ENCODE measurements around the gene RTKN2. TPM values are rescaled to one million over a fixed set of nuclear protein-coding genes. Genes with fewer than 3 reads are reported as not detected.

The RTKN2 gene
- total and polyA plus RNA-seq, 2 donors (not counting 1 experiment from before 2014, with no cell fraction given): 0.07 to 0.22 TPM

DNA sequence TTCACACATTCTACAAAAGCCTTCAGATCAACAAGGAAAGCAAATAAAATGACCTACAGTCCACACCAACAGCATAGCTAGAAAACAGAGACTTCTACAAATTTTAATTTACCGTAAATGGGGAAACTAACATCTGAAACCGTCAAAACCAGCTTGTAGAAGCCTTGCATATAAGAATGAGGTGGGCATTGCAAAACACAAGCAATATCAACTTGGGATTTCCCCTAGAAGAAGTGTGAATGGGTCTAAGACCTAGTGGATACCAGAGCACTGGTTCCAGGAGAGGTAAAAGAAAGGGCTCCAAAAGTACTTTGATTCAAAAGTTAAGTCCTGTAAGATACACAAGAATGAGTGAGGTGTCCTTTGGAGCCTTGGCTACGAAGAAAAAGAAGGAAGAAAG lies 18.7 kb downstream of the RTKN2 start:
- WGBS (ENCODE audit: insufficient coverage): no CpG with 5 or more reads among the region's 3 CpGs
- Histone ChIP-seq H3K4me3 (ENCODE audit: control extremely low read depth in 1 of 5, extremely low read depth in 1 of 5, insufficient read depth in 1 of 5, low read depth in 2 of 5, low read length in 4 of 5) (no peak overlapping the region), H3K36me3 (replicated peaks in 1 of 2; ENCODE audit: control extremely low read depth in 1 of 2, control insufficient read depth in 1 of 2, extremely low read depth in 1 of 2, insufficient read depth in 2 of 2, low read length in 1 of 2) (no peaks in the 10 kb centered on the region), H3K79me2 (ENCODE audit: control insufficient read depth, insufficient read depth, low read length) (no peaks in the 10 kb centered on the region), H3K27me3 (replicated peaks in 1 of 4; ENCODE audit: control extremely low read depth in 1 of 4, control insufficient read depth in 3 of 4, insufficient read depth in 4 of 4, low read length in 3 of 4) (no peaks in the 10 kb centered on the region), H4K20me1 (ENCODE audit: control insufficient read depth, insufficient read depth, low read length, poor library complexity, severe bottlenecking) (no peaks in the 10 kb centered on the region), H2AFZ (ENCODE audit: insufficient read depth, low read depth, low read length, poor library complexity, severe bottlenecking) (no peak overlapping the region), H3K9me3 (ENCODE audit: control extremely low read depth in 1 of 3, control insufficient read depth in 2 of 3, insufficient read depth in 1 of 3, low read length in 2 of 3) (no peaks in the 10 kb centered on the region), H3K27ac (ENCODE audit: low read length in 2 of 2) (no peak overlapping the region), H3K4me2 (replicated peaks; ENCODE audit: low read depth, low read length, poor library complexity, severe bottlenecking) (no peak overlapping the region), H3K9ac (ENCODE audit: low read length) (no peak overlapping the region), H3K4me1 (ENCODE audit: control insufficient read depth in 2 of 2, insufficient read depth in 2 of 2, low read length in 2 of 2) (peaks cover 6 to 7% of the 10 kb centered on the region in 2 donors)
- no peak for ATAC-seq (ENCODE audit: low read depth)
- intact Hi-C loops (cut with micrococcal nuclease): loop anchor here (10.0 kb wide), 2 partner anchors 275 to 1435 kb away; no protein-coding TSS in a partner anchor
- Mint-ChIP-seq H3K4me3 (no peak overlapping the region), H3K27ac (no peak overlapping the region), H3K4me1 (peaks cover 8% of the 10 kb centered on the region), H3K9me3 (ENCODE audit: insufficient read depth) (peaks cover 2% of the 10 kb centered on the region), H3K27me3 (no peaks in the 10 kb centered on the region)
- CTCF ChIA-PET: interaction anchor here (0.6 kb wide), 1 partner anchor 261 kb away, joined by 3 read pairs; no protein-coding TSS in a partner anchor
- POLR2A ChIA-PET: no interaction called here
- TF ChIP-seq, protein P1, sequence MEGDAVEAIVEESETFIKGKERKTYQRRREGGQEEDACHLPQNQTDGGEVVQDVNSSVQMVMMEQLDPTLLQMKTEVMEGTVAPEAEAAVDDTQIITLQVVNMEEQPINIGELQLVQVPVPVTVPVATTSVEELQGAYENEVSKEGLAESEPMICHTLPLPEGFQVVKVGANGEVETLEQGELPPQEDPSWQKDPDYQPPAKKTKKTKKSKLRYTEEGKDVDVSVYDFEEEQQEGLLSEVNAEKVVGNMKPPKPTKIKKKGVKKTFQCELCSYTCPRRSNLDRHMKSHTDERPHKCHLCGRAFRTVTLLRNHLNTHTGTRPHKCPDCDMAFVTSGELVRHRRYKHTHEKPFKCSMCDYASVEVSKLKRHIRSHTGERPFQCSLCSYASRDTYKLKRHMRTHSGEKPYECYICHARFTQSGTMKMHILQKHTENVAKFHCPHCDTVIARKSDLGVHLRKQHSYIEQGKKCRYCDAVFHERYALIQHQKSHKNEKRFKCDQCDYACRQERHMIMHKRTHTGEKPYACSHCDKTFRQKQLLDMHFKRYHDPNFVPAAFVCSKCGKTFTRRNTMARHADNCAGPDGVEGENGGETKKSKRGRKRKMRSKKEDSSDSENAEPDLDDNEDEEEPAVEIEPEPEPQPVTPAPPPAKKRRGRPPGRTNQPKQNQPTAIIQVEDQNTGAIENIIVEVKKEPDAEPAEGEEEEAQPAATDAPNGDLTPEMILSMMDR (IDR thresholded peaks at IDR 0.05): no peak
- no peak for TF ChIP-seq EZH2 (IDR thresholded peaks at IDR 0.05; ENCODE audit: borderline replicate concordance, insufficient read depth, low read depth, low read length, poor library complexity, severe bottlenecking)
- DNase-seq: no peak

DNA sequence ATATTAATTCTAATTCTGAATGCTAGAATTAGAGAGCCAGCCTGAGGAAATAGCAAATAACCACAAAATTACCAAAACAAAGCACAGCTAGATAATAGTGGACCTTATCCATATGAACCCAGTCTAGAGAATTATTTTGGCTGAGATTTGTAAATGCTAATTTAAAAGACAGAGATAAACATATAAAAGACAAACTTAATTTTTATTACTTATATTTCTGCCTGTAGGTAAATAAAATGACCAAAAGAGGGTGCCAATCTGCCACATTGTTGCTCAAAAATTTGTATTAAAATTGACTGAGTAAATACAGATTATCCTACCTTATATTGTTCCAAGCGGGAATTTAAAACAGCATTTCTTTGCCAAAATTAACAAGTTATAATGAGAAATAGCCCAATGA lies 20.2 kb downstream of the RTKN2 start:
- Histone ChIP-seq H3K9ac (ENCODE audit: low read length) (no peak overlapping the region), H3K4me3 (ENCODE audit: control extremely low read depth in 1 of 5, extremely low read depth in 1 of 5, insufficient read depth in 1 of 5, low read depth in 2 of 5, low read length in 4 of 5) (no peak overlapping the region), H3K27me3 (replicated peaks in 1 of 4; ENCODE audit: control extremely low read depth in 1 of 4, control insufficient read depth in 3 of 4, insufficient read depth in 4 of 4, low read length in 3 of 4) (no peaks in the 10 kb centered on the region), H3K4me1 (ENCODE audit: control insufficient read depth in 2 of 2, insufficient read depth in 2 of 2, low read length in 2 of 2) (peaks cover 16 to 19% of the 10 kb centered on the region in 2 donors), H3K9me3 (ENCODE audit: control extremely low read depth in 1 of 3, control insufficient read depth in 2 of 3, insufficient read depth in 1 of 3, low read length in 2 of 3) (no peaks in the 10 kb centered on the region), H3K79me2 (ENCODE audit: control insufficient read depth, insufficient read depth, low read length) (no peaks in the 10 kb centered on the region), H3K27ac (ENCODE audit: low read length in 2 of 2) (no peak overlapping the region), H3K4me2 (replicated peaks; ENCODE audit: low read depth, low read length, poor library complexity, severe bottlenecking) (no peak overlapping the region), H2AFZ (ENCODE audit: insufficient read depth, low read depth, low read length, poor library complexity, severe bottlenecking) (no peak overlapping the region), H4K20me1 (ENCODE audit: control insufficient read depth, insufficient read depth, low read length, poor library complexity, severe bottlenecking) (no peaks in the 10 kb centered on the region), H3K36me3 (replicated peaks in 1 of 2; ENCODE audit: control extremely low read depth in 1 of 2, control insufficient read depth in 1 of 2, extremely low read depth in 1 of 2, insufficient read depth in 2 of 2, low read length in 1 of 2) (no peaks in the 10 kb centered on the region)
- Mint-ChIP-seq H3K27me3 (no peaks in the 10 kb centered on the region), H3K4me3 (no peak overlapping the region), H3K9me3 (ENCODE audit: insufficient read depth) (no peaks in the 10 kb centered on the region), H3K27ac (no peak overlapping the region), H3K4me1 (peaks cover 19% of the 10 kb centered on the region)
- intact Hi-C loops (cut with micrococcal nuclease): loop anchor here (10.0 kb wide), 2 partner anchors 276 to 1434 kb away; no protein-coding TSS in a partner anchor
- no peak for TF ChIP-seq EZH2 (IDR thresholded peaks at IDR 0.05; ENCODE audit: borderline replicate concordance, insufficient read depth, low read depth, low read length, poor library complexity, severe bottlenecking)
- TF ChIP-seq, protein P1 (IDR thresholded peaks at IDR 0.05): peak; percentile 57
- POLR2A ChIA-PET: no interaction called here
- CTCF ChIA-PET: interaction anchor here (1.1 to 11.9 kb wide), 6 partner anchors 9 to 498 kb away, joined by 3 to 184 read pairs (median 8); no protein-coding TSS in a partner anchor
- ATAC-seq (ENCODE audit: low read depth) (no peak), DNase-seq (no peak)
- no CpG with 5 or more reads among the region's 1 CpG for WGBS (ENCODE audit: insufficient coverage)
